ENCODE data around the gene CNKSR3. TPM values are rescaled to one million over a fixed set of nuclear protein-coding genes. Genes with fewer than 3 reads are reported as not detected.

The CNKSR3 gene
- total RNA-seq, 1 experiment from 2014 or later, result 5.6 TPM

DNA sequence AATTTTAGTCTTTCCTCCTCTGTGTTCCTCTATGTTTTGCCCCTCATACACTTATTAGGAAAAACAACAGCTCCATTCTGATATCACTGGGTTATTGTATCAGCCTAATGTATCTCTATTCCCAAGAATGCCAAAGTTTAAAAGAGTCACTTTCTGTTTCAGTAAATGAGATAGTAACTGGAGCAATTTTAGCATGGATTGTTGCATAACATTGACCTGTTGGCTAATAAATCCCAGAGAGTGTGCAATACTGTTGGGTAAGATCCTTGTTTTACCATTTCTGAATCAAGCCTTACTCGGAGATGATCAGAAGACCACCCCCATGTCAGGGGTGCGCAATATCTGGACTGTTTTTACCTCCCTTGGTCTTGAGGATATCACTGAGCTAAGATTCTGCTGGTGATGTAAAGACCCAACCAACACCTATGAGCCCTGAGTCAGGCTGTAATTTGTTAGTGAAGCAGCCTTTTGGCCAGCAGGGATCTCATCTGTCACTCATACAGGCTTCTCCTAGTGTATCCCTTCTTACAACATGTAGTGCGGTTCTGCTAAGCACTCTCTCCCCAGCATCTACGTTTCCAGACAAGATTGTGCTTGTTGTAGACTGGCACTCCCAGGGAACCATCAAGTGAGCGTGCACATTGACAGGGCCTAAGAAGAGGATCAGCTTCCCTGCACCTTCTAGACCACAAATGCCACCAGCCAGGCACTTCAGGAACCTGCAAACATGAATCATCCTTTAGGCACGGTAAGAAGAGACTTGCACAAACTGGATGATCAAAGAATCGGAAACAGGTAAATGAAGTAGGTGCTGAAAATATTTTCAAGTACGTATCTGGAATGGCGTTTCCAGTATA is 142.4 kb downstream of the CNKSR3 start:
- no peak overlapping the region for H3T11ph ChIP-seq (ENCODE audit: low read length)
- H3K79me1 ChIP-seq (ENCODE audit: insufficient read depth, low read depth, low read length, poor library complexity, severe bottlenecking), result no peaks in the 10 kb centered on the region
- TF ChIP-seq, protein P1, sequence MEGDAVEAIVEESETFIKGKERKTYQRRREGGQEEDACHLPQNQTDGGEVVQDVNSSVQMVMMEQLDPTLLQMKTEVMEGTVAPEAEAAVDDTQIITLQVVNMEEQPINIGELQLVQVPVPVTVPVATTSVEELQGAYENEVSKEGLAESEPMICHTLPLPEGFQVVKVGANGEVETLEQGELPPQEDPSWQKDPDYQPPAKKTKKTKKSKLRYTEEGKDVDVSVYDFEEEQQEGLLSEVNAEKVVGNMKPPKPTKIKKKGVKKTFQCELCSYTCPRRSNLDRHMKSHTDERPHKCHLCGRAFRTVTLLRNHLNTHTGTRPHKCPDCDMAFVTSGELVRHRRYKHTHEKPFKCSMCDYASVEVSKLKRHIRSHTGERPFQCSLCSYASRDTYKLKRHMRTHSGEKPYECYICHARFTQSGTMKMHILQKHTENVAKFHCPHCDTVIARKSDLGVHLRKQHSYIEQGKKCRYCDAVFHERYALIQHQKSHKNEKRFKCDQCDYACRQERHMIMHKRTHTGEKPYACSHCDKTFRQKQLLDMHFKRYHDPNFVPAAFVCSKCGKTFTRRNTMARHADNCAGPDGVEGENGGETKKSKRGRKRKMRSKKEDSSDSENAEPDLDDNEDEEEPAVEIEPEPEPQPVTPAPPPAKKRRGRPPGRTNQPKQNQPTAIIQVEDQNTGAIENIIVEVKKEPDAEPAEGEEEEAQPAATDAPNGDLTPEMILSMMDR (conservative IDR thresholded peaks at IDR 0.05), result no peak
- H3K9ac ChIP-seq (ENCODE audit: extremely low read depth, insufficient read length, low read length), result no peak overlapping the region
- H4K20me1 ChIP-seq (ENCODE audit: control insufficient read depth, insufficient read depth, insufficient read length), result no peaks in the 10 kb centered on the region
- no peak overlapping the region for H3K14ac ChIP-seq (ENCODE audit: insufficient read depth, low read length)
- H2AK5ac ChIP-seq (ENCODE audit: insufficient read length, low read length), result no peak overlapping the region
- DNase-seq, result no peak
- no peak overlapping the region for H4K8ac ChIP-seq (replicated peaks; ENCODE audit: insufficient read length, low read depth, low read length)
- no peaks in the 10 kb centered on the region for H3K4me1 ChIP-seq (ENCODE audit: insufficient read depth, low read length)
- H3K79me2 ChIP-seq (ENCODE audit: insufficient read depth, low read length), result no peaks in the 10 kb centered on the region
- no peak overlapping the region for H3K4ac ChIP-seq (ENCODE audit: low read depth, low read length)
- H3K4me2 ChIP-seq (ENCODE audit: insufficient read depth, insufficient read length, low read length), result no peak overlapping the region
- H3K4me1 Mint-ChIP-seq, result no peaks in the 10 kb centered on the region; a peak in 1 of 4 replicates
- H3K27ac Mint-ChIP-seq, result no peak overlapping the region
- no peak overlapping the region for H2BK12ac ChIP-seq (ENCODE audit: insufficient read length, low read depth, low read length)
- no peaks in the 10 kb centered on the region for H3K27me3 ChIP-seq (ENCODE audit: insufficient read depth, low read length)
- WGBS (ENCODE audit: extremely low coverage, insufficient read length, low lambda C conversion rate), result no CpG with 5 or more reads among the region's 9 CpGs
- H2BK5ac ChIP-seq (ENCODE audit: insufficient read length, low read length), result no peak overlapping the region
- H2BK15ac ChIP-seq (ENCODE audit: low read depth, low read length), result no peak overlapping the region
- H4K91ac ChIP-seq (ENCODE audit: insufficient read length, low read depth, low read length), result no peak overlapping the region
- H2BK20ac ChIP-seq (ENCODE audit: low read depth, low read length, poor library complexity, severe bottlenecking), result no peak overlapping the region
- H3K4me3 Mint-ChIP-seq, result no peak overlapping the region
- H3K18ac ChIP-seq (ENCODE audit: insufficient read length, low read depth, low read length), result no peak overlapping the region
- H2AFZ ChIP-seq (ENCODE audit: low read length), result no peak overlapping the region
- no peak overlapping the region for H3K23ac ChIP-seq (ENCODE audit: insufficient read length, low read depth, low read length)
- no peak overlapping the region for H3K27ac ChIP-seq (ENCODE audit: insufficient read length, low read depth, low read length)
- H2BK120ac ChIP-seq (ENCODE audit: low read depth, low read length, poor library complexity, severe bottlenecking), result no peak overlapping the region
- no peak overlapping the region for H3K56ac ChIP-seq (ENCODE audit: insufficient read length, low read depth, low read length)
- no peaks in the 10 kb centered on the region for H3K27me3 Mint-ChIP-seq (ENCODE audit: low read depth)
- no peaks in the 10 kb centered on the region for H3K36me3 Mint-ChIP-seq (ENCODE audit: insufficient read depth in 1 of 3, low read depth in 3 of 3)
- H3K9me3 Mint-ChIP-seq, result no peaks in the 10 kb centered on the region
- H3K9me3 ChIP-seq (ENCODE audit: control insufficient read depth, low read depth, low read length), result no peaks in the 10 kb centered on the region
- no peak overlapping the region for H4K5ac ChIP-seq (ENCODE audit: insufficient read length, low read depth, low read length)
- H3K23me2 ChIP-seq (ENCODE audit: insufficient read length, low read depth, low read length, poor library complexity, severe bottlenecking), result no peaks in the 10 kb centered on the region

All from H9 (cell line).